Activated CD8-positive, alpha-beta memory T cell treated with anti-CD3 and anti-CD28 coated beads for 36 hours (primary cell): ENCODE data around the gene GATA3. TPM values are rescaled to one million over a fixed set of nuclear protein-coding genes. Genes with fewer than 3 reads are reported as not detected.

Source experiments
- CTCF ChIA-PET: fragments of 350-600 bp; sonication (Branson Sonifier 250); formaldehyde crosslinking; loops from one replicate; lab custom pipeline; 2021; ENCODE audit warnings: antibody characterized with exemption; lab: Charles Lee
- POLR2A ChIA-PET: fragments of 350-600 bp; sonication (Branson Sonifier 250); formaldehyde crosslinking; loops from one replicate; lab custom pipeline; 2021; ENCODE audit warnings: antibody characterized with exemption; lab: Charles Lee
- total RNA-seq, 2 experiments: library from RNA; stranded (reverse); gene quantifications; one replicate each; pipeline ENCODE4 v1.2.3, GENCODE V29; 2021

The GATA3 gene
- total RNA-seq, 2 experiments from 2014 or later, result 31.1 to 32.9 TPM

- POLR2A ChIA-PET, result no interaction called here
- CTCF ChIA-PET, result interaction anchor here (0.6 kb wide), 1 partner anchor 1249 kb away, joined by 4 read pairs; no protein-coding TSS in a partner anchor
Measured at GRCh38 chr10:8036506-8037198, 17.8 kb upstream of the GATA3 start.

DNA sequence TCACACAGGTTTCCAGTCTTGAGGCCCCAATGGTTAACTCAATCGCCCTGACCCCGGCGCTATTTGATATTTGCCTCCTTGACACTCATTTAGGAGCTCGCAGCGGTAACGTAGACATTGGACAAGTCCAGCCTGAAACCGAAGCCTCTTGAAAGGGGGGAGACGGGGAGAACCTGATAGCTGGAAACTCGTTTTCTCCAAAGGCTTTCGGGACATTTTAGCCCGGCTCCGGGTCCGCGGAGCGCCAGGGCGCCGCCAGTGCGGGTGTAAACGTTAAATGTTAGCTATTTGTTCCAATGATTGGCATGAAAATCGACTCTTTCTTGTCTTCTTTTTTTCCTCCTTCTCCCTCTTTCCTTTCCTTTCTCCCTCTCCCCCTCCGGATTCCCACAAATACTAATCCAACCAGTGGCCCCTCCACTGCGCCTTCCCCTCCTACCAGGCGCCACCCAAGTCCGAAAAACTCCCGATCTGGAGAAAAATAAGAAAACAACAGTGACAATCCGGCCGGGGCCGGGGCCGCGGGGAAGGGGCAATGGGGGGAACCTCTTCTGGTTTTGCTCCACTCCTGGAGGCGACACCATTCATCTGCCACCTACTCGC lies 17.2 kb upstream of the GATA3 start:
- ChIA-PET CTCF (no interaction called here), POLR2A (no interaction called here)

GRCh38 chr10:8037941-8038894 lies 16.3 kb upstream of the GATA3 start:
- ChIA-PET CTCF (interaction anchor here (1.1 kb wide), 1 partner anchor 10 kb away, joined by 4 read pairs; no protein-coding TSS in a partner anchor), POLR2A (no interaction called here)

DNA sequence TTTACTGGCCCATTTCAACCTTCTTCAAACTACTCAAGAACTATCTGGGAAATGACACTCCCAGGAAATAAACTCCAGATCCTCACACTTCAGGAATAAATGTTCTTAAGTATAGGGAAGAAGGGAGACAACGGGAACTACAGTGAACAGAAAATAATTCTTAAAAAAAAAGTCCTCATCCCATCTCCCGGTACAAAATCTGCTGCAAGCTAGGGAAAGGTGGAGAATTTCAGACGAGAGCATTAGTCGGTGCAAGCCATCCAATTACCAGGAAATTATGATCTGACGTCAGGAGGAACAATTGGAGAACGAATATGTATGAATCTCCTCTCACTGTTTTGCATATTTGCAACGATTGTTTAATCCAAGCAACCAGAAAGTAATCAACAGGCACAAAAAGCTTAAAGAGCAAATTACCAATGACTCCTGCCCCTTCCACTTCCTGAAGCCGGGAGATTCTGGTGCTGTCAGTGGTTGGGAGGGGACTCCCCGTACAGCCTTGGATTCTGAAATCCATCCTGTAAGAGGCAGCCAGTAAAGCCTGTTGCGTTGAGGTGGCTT lies 15.1 kb upstream of the GATA3 start:
- POLR2A ChIA-PET, result no interaction called here

GRCh38 chr10:8040651-8041050 lies 13.8 kb upstream of the GATA3 start:
- CTCF ChIA-PET, result interaction anchor here (0.9 kb wide), 1 partner anchor 8 kb away, joined by 3 read pairs; no protein-coding TSS in a partner anchor
- POLR2A ChIA-PET, result interaction anchor here (0.6 kb wide), 2 partner anchors 9 to 12 kb away, joined by 3 to 4 read pairs; no protein-coding TSS in a partner anchor

More for the DNA sequence above, 15.1 kb upstream of the GATA3 start:
- CTCF ChIA-PET, result interaction anchor here (0.9 to 1.1 kb wide), 2 partner anchors 9 to 10 kb away, joined by 3 to 4 read pairs; no protein-coding TSS in a partner anchor

- POLR2A ChIA-PET, result no interaction called here
Measured at GRCh38 chr10:8041284-8041991, 13.1 kb upstream of the GATA3 start.

DNA sequence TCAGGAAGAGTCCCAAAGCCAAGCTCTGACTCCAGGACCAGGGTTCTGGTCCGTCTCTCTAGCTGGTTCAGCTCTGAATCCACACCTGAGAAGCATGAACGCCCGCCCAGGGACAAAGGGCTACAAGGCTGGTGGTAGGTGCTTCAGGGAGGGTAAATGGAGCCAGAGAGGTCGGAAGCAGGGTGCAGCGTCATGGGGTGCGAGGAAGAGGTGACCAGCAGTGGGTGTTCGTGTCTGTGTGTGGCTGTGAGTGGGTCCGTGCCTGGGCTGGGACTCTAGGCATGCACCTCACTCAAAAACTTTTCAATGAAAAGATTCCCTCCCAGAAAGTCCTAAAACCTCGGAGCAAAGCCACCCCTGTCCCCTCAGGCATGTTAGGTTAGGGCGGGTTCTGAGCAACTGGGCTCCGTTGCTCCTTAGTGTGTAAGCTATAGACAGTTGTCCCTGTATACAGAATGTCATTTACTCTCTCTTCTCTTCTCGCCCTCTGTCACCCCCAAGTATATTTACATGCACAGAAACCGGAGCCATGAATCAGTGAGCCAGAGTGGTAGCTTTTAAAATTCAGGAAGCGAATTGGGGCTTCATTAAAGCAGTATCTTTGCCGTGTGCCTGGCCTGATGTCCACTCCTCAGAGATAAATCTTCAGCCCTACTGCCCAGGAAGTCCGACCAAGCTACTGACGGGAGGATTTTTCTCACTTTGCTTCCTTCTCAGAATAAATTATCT lies 12.3 kb upstream of the GATA3 start:
- POLR2A ChIA-PET, result no interaction called here

More at GRCh38 chr10:8041284-8041991, 13.1 kb upstream of the GATA3 start:
- CTCF ChIA-PET, result no interaction called here

DNA sequence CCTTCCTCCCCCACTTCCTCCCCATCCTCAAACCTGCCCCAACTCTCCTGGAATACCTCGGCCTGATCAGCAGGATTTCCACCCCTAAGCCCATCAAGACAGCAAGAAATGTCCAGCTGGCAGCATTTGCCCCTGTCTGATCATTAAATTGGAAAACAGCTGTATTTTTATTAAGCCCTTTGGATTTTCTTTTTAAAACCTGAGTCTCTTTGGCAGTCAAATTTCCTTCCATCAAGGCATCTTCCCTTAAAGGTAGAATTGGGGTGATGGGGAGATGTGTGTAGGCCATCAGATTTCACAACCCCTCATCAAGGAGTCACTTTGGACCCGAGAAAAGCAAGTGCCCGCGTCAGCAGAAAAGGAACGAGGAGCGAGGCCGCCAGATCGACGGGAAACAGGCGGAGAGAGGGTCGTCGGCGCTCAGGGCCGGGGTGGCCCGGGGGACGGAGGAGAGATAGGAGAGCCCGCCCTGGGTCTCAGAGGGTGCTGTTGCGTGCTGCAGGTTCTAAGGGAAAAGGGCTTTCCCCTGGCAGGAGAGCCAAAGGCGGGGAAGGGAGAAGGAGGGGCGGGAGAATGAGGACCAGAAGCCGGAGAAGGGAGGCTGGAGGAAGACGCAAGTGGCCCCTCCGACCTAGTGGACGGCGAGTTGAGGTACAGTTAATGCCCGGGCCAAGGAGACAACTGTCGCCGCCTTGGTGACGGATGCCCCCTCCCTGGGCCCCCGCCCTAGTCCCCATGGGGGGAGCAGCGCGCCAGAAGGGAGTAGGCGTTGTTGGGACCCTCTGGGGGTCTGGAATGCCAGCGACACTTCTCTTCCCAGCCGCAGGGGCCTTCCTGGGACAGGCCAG lies 11.5 kb upstream of the GATA3 start:
- CTCF ChIA-PET, result interaction anchor here (0.9 kb wide), 1 partner anchor 9 kb away, joined by 3 read pairs; no protein-coding TSS in a partner anchor
- POLR2A ChIA-PET, result no interaction called here

More for the DNA sequence above, 12.3 kb upstream of the GATA3 start:
- CTCF ChIA-PET, result interaction anchor here (0.9 kb wide), 1 partner anchor 10 kb away, joined by 3 read pairs; no protein-coding TSS in a partner anchor

DNA sequence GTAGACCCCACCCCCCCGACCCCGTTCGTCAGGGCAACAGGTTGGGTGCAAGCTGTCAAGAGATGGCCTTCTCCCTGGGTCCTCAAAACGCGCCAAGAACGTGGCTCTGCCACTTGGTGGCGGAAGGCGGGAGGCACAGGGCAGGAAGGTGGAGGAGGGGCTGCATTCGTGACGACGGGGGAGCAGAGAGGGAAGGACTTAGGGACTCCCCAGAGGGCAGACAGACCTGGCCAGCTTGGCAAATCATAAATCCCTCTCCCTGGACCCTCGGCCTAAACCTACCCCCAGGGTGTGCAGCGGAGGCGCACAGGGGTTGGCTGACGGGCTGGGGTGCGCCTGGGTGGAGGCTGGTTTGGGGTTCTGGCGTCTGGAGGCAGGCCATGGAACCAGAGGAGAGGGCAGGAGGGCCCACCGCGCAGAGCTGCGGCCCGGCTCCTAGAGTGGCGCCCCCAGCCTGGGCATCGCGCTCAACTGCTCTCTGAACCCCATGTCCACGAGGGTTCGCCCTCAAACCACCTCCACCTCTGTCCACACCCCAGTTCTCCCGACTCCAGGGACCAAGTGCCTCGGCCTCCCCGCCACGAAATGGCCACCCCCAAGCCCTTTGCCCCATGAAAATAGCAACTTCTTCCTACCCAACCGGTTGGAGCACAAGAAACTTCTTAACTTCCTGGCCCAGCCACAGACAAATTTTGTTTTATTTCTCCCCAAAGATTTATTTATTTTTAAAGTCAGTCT lies 10.8 kb upstream of the GATA3 start:
- CTCF ChIA-PET, result no interaction called here
- POLR2A ChIA-PET, result no interaction called here

GRCh38 chr10:8044331-8044907 lies 10.1 kb upstream of the GATA3 start:
- CTCF ChIA-PET, result no interaction called here
- POLR2A ChIA-PET, result no interaction called here

- ChIA-PET POLR2A (no interaction called here), CTCF (no interaction called here)
Measured at GRCh38 chr10:8044908-8045725, 9.4 kb upstream of the GATA3 start.

DNA sequence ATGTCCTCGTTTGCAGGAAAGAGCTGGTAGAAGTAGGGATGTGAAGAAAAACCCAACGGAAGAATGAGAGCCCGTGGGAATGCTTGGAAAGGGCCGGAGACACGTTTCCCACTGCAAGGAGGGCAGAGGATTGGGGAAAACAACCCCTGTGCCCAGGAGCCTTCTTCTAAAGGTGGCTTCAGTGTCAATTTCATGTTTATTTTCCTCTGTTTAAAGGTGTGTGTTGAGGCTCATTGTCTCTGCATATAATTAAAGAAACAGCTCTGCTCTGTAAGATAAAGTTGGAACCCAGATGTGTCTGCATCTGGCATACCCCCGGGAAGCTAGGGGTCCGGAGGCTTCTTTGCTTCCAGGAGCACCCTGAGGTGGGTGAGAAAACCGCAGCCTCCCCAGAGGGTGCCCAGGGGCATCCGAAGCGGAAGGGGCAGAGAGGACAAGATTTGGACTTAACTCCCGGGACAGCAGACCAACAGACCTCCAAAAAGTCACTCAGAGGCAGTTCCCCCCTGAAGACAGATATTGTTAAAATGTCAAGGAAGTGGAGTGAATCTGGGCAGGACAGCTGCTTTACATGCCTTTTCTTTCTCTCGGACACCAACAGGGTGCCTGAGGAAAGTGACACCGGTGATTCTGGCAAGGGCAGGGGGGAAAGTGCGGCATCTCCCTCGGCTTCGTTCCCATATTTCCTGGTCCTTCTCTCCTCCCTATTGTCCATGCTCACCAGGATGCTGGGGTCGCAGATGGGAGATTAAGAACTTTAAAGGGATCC lies 8.6 kb upstream of the GATA3 start:
- CTCF ChIA-PET, result interaction anchor here (0.5 kb wide), 1 partner anchor 189 kb away, joined by 3 read pairs; no protein-coding TSS in a partner anchor
- POLR2A ChIA-PET, result no interaction called here

DNA sequence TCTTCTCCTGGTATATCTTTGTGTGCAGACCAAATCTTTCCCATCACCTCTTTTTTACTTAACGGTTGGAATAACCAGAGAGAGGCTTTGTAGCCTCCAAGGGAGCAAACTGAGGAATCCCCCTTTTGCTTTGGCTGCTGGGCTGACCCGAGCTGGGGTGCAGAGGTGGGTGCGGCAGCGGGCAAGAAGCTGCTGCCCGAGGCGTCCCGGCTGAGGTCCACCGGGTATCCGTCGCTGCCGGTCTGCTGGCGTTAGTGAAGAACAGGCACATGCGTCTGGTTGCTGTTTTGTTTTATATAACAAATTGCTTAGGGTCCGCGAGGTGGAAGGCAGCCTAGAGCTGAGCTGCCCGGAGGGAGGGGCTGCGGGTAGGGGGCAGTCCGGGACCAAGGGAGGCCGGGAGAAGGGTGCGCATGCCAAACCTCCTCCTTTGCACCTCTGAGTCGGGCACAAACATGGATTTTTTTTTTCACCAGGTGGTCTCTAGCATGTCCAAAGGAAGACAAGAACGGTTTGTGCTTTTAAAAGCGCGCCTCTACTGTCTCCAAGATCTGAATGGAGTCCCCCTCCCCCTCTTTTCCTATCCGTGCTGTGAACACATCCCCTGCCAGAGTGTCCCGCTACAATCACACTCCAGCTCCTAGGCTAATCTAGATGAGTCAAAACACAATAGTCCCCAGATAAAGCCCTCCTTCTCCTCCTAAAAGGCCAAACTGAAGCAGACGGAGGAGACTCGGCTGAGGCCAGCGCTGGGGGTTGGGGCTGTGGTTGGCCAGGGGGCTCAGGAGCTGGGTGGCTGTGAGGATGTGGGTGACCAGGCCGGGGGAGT lies 6.8 kb upstream of the GATA3 start:
- POLR2A ChIA-PET, result no interaction called here

More for the DNA sequence above, 6.8 kb upstream of the GATA3 start:
- CTCF ChIA-PET, result interaction anchor here (0.6 to 1.0 kb wide), 2 partner anchors 9 to 104 kb away, joined by 3 to 4 read pairs; no protein-coding TSS in a partner anchor
